8988T (cell line): Measurements from ENCODE around the gene ATG16L1.

Source experiments
- DNase-seq: peaks from one replicate; pipeline ENCODE4 v3.0.0; 2011

ATG16L1 gene

GRCh38 chr2:233336541-233336940, 85.1 kb downstream of the ATG16L1 start:
- no peak for DNase-seq

GRCh38 chr2:233338046-233338445, 86.6 kb downstream of the ATG16L1 start:
- DNase-seq, result no peak

GRCh38 chr2:233338812-233339368, 87.4 kb downstream of the ATG16L1 start:
- no peak for DNase-seq

GRCh38 chr2:233339427-233339826, 88.0 kb downstream of the ATG16L1 start:
- DNase-seq, result no peak

GRCh38 chr2:233341296-233341695, 89.8 kb downstream of the ATG16L1 start:
- DNase-seq, result no peak

GRCh38 chr2:233342301-233342700, 90.8 kb downstream of the ATG16L1 start:
- DNase-seq, result no peak

GRCh38 chr2:233343171-233343705, 91.8 kb downstream of the ATG16L1 start:
- no peak for DNase-seq
